GM19372 (cell line): ENCODE measurements around the gene FSHR.

Experiments used
- ATAC-seq: cut with Tn5 transposase; IDR thresholded peaks from one replicate; pipeline ENCODE4 v1.9.1; 2021; ENCODE audit warnings: mild to moderate bottlenecking, low read depth, moderate library complexity; ENCODE audit not compliant: unreplicated experiment

Gene FSHR

DNA sequence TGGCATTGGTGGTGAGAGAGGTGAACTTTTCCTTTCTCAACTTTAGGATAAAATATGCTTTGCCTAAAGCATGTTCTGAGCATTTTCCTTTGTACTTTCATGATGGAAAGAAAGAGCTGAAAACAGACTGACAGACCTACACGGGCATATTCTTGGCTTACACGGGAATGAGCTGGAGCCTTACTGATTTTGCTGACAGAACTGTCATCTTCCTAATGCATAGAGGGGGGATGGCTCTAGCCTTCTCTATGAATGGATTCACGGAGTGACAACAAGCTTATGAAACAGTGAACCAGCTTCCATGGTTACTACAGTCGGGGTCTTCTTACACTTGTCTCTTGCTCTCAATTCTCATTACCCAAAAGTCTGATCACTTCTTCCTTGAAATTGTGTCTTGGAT lies 32.2 kb downstream of the FSHR start:
- no peak for ATAC-seq

DNA sequence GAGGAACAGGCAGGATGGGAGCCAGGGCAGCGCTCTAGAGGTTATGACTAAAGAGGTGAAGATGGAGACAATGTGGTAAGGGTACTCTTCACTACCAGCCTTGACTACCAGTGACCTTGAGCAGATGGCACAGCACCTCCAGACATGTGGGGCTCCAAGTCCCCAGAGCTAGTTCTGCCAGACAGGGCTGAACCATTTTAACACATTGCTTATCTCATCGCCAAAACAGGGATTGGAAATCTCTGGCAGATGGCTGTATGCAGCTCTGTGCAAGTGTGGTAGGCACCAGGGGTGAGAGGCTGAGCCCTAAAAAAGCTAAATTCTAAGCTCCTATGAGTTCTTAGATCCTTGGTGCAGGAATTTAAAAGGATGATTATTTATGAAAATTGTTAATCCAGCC lies 41.3 kb downstream of the FSHR start:
- no peak for ATAC-seq

- no peak for ATAC-seq
Observed at GRCh38 chr2:49111456-49111855, 42.9 kb downstream of the FSHR start.

- no peak for ATAC-seq
Observed at GRCh38 chr2:49111006-49111405, 43.3 kb downstream of the FSHR start.

DNA sequence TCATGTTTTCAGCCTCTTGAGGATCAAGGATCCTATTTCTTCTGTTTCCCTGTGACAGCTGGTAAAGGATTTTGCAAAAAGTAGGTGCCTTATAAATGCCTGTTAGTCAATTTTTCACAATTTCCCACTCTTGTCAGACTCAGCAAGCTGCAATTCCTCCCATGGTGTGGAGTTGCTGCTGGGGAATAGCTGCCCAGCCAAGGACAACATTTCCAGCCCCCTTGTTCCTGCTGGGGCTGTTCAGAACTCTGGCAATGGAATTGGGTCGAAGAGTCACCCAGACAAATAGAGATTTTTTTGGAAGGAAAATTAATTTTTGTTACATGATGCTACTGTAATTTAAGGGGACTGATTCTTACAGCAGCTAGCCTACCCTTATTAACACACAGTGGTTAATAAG lies 43.7 kb downstream of the FSHR start:
- ATAC-seq, result no peak

- ATAC-seq, result no peak
Observed at GRCh38 chr2:49108851-49109250, 45.5 kb downstream of the FSHR start.

- no peak for ATAC-seq
Observed at GRCh38 chr2:49108436-49108835, 45.9 kb downstream of the FSHR start.

GRCh38 chr2:49105506-49105905 lies 48.8 kb downstream of the FSHR start:
- no peak for ATAC-seq

- ATAC-seq, result no peak
Observed at GRCh38 chr2:49102146-49102545, 52.2 kb downstream of the FSHR start.

- ATAC-seq, result no peak
Observed at GRCh38 chr2:49080681-49081080, 73.6 kb downstream of the FSHR start.

- ATAC-seq, result no peak
Observed at GRCh38 chr2:49070716-49071115, 83.6 kb downstream of the FSHR start.

- no peak for ATAC-seq
Observed at GRCh38 chr2:49069829-49070228, 84.5 kb downstream of the FSHR start.

- no peak for ATAC-seq
Observed at GRCh38 chr2:49068613-49069012, 85.7 kb downstream of the FSHR start.

DNA sequence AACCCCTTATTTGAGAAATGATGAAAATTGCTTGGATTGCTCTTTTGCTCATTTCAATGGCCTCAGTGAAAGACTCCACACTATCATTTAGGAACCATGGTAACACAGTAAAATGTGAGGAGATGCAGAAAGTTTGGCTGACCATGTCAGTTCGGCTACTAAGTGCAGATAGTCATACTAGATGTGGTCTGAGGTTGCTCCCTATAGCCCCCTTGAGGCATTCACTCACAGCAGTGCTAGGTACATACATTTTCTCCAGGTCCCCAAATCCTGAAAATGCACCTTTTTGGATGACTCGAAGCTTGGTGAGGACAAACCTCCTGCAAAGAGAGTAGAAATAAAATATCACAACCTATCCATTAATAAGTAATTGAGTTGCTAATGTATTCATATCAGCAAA lies 86.3 kb downstream of the FSHR start:
- no peak for ATAC-seq

GRCh38 chr2:49053156-49053555 lies 101.2 kb downstream of the FSHR start:
- ATAC-seq, result no peak

GRCh38 chr2:49050265-49050664 lies 104.0 kb downstream of the FSHR start:
- ATAC-seq, result no peak

DNA sequence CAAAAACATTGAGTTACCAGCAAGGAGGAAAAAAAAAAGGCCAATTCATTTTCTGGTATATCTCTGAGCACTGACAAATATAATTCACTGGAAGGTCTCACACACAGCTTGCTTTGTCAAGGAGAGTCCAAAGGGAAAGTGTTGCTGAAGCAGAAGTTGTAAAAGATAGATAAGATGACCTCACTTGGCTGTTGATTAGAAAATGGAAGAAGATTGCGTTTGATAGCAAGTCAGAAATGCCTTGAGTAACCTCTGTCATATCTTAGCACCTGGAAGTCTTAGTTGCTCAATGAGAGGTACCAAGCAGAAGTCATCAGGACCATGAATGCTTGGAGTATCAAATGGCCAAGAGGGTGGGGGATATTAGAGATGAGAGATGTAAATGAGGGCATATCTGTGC lies 105.2 kb downstream of the FSHR start:
- no peak for ATAC-seq

GRCh38 chr2:49045083-49045482 lies 109.2 kb downstream of the FSHR start:
- ATAC-seq, result no peak

GRCh38 chr2:49044350-49045079 lies 109.8 kb downstream of the FSHR start:
- ATAC-seq, result no peak

- ATAC-seq, result no peak
Observed at GRCh38 chr2:49043405-49043982, 110.8 kb downstream of the FSHR start.

- ATAC-seq, result no peak
Observed at GRCh38 chr2:49042488-49042887, 111.8 kb downstream of the FSHR start.

DNA sequence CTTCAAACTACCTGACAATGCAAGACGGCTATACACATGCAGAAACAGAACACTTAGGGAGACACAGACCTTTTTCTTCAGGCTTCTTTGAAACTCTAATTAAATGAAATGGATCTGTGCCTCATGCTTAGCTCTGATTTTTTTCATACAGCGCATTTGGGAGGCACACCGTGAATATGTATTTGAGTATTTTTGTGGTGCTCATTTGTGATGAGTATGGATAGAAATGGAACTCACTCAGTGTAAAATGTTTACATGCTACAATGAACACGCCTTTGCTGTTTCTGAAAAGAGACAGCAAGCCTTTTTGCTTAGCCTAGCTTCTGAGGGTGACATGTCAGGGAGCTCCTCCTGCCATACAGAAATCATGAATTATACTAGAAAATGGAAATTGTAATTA lies 113.3 kb downstream of the FSHR start:
- no peak for ATAC-seq
